GM10847 (cell line): ENCODE measurements around the gene REXO1.

Source experiments
- POLR2A ChIP-seq: IDR thresholded peaks from 2 replicates; pipeline ENCODE4 v1.6.1; 2011; ENCODE audit not compliant: insufficient read length; ENCODE audit errors: extremely low read depth

REXO1 gene

GRCh38 chr19:1766800-1767352 lies 81.4 kb downstream of the REXO1 start:
- TF ChIP-seq POLR2A, result no peak

- no peak for TF ChIP-seq POLR2A
Measured at GRCh38 chr19:1765904-1766799, 82.1 kb downstream of the REXO1 start.
